T-cell (primary cell): Measurements from ENCODE around the gene CNTF. TPM values are rescaled to one million over a fixed set of nuclear protein-coding genes. Genes with fewer than 3 reads are reported as not detected.
"Not testable (repeated sequence)": the region's sequence is repeated elsewhere in the genome, so short reads cannot be mapped to it uniquely, and the experiment has no call there.

Experiments used
- ATAC-seq, 4 experiments: fragments of 200-7000 bp in 3 of 4; fragments of 150-1000 bp in 1 of 4; cut with Tn5 transposase; replicated peaks in 1 of 4; 1 replicate in 3 of 4; 2 replicates in 1 of 4; pipeline ENCODE4 v1.10.0; 2021; ENCODE audit warnings: moderate library complexity in 3 of 4, mild to moderate bottlenecking in 2 of 4, moderate number of reproducible peaks in 1 of 4
- CTCF ChIA-PET, 2 donors: fragments of 300-600 bp; sonication (Branson Sonifier 250); formaldehyde crosslinking; loops; one replicate each; lab custom pipeline; 2022; ENCODE audit warnings: antibody characterized with exemption in 2 of 2; lab: Charles Lee
- POLR2A ChIA-PET, 2 donors: fragments of 300-600 bp; sonication (Branson Sonifier 250); formaldehyde crosslinking; loops; one replicate each; lab custom pipeline; 2022; ENCODE audit warnings: antibody characterized with exemption in 2 of 2; lab: Charles Lee
- DNase-seq, 35 experiments: peaks; one replicate each; pipeline versions ENCODE4 v3.0.0 to v3.0.0-alpha.2; 2013 to 2023
- H3K27ac ChIP-seq: one replicate; pipeline ENCODE4 v1.5.1; 2013; ENCODE audit warnings: low read length
- H3K27me3 ChIP-seq, 2 experiments: replicated peaks in 1 of 2; 1 replicate in 1 of 2; 2 replicates in 1 of 2; pipeline versions ENCODE4 v1.6.1 to v1.7.0; 2013; ENCODE audit warnings: low read length in 1 of 2, mixed read lengths in 1 of 2; ENCODE audit not compliant: control insufficient read depth in 2 of 2, insufficient read depth in 2 of 2; ENCODE audit errors: extremely low read depth in 1 of 2
- H3K36me3 ChIP-seq, 2 donors: 1 replicate in 1 of 2; 2 replicates in 1 of 2; pipeline versions ENCODE4 v1.6.1 to v1.7.0; 2013; ENCODE audit warnings: low read length in 1 of 2; ENCODE audit not compliant: control insufficient read depth in 2 of 2, insufficient read depth in 1 of 2; ENCODE audit errors: extremely low read depth in 1 of 2
- H3K4me1 ChIP-seq, 2 experiments: 1 replicate in 1 of 2; 2 replicates in 1 of 2; pipeline versions ENCODE4 v1.6.1 to v1.7.0; 2013; ENCODE audit warnings: low read length in 2 of 2, mixed read lengths in 1 of 2; ENCODE audit not compliant: insufficient read depth in 2 of 2, control insufficient read depth in 1 of 2; ENCODE audit errors: extremely low read depth in 1 of 2
- H3K4me3 ChIP-seq, 2 donors: 1 replicate in 1 of 2; 2 replicates in 1 of 2; pipeline versions ENCODE4 v1.5.1 to v1.7.0; 2013; ENCODE audit warnings: mild to moderate bottlenecking in 2 of 2, low read length in 1 of 2, moderate library complexity in 1 of 2; ENCODE audit not compliant: control insufficient read depth in 1 of 2; ENCODE audit errors: extremely low read depth in 1 of 2
- H3K9me3 ChIP-seq: 2 replicates; pipeline ENCODE4 v1.7.0; 2013
- H3K27ac Mint-ChIP-seq, 2 donors: one replicate each; pipeline ENCODE4 v1.8.0; 2020 to 2021; ENCODE audit warnings: mild to moderate bottlenecking in 2 of 2, mixed read lengths in 2 of 2
- H3K27me3 Mint-ChIP-seq, 2 donors: one replicate each; pipeline ENCODE4 v1.8.0; 2021 to 2022; ENCODE audit warnings: mixed read lengths in 2 of 2
- H3K36me3 Mint-ChIP-seq: one replicate; pipeline ENCODE4 v1.8.0; 2021; ENCODE audit warnings: mixed read lengths
- H3K4me1 Mint-ChIP-seq, 3 donors: one replicate each; pipeline ENCODE4 v1.8.0; 2020 to 2022; ENCODE audit warnings: mixed read lengths in 3 of 3, mild to moderate bottlenecking in 1 of 3
- H3K4me3 Mint-ChIP-seq, 3 donors: one replicate each; pipeline ENCODE4 v1.8.0; 2020 to 2022; ENCODE audit warnings: mild to moderate bottlenecking in 3 of 3, mixed read lengths in 3 of 3, moderate library complexity in 3 of 3
- H3K9me3 Mint-ChIP-seq, 3 donors: one replicate each; pipeline ENCODE4 v1.8.0; 2020 to 2022; ENCODE audit warnings: mixed read lengths in 3 of 3
- WGBS: methylation state at CpG from one replicate; pipeline ENCODE4 v1.1.5; 2013; ENCODE audit warnings: missing lambda C conversion rate; ENCODE audit not compliant: insufficient coverage; 5-methylcytosine and 5-hydroxymethylcytosine counted together
- total RNA-seq, 35 experiments: library from RNA in 6 of 35; stranded (reverse) in 6 of 35; fragments of 120-200 nt in 1 of 35; gene quantifications; one replicate each; pipeline versions ENCODE4 v1.2.1 to v1.2.4 and lab custom pipeline; 2013 to 2026

Gene CNTF, protein sequence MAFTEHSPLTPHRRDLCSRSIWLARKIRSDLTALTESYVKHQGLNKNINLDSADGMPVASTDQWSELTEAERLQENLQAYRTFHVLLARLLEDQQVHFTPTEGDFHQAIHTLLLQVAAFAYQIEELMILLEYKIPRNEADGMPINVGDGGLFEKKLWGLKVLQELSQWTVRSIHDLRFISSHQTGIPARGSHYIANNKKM
- 1 to 10 TPM; 2.4 to 4.3 (median 2.9) TPM for total RNA-seq
- 2.2 TPM for total RNA-seq (2013)
- total RNA-seq (lab: John Stamatoyannopoulos, UW): 0.61 to 4.0 (median 2.1) reads per million in 29 experiments

DNA sequence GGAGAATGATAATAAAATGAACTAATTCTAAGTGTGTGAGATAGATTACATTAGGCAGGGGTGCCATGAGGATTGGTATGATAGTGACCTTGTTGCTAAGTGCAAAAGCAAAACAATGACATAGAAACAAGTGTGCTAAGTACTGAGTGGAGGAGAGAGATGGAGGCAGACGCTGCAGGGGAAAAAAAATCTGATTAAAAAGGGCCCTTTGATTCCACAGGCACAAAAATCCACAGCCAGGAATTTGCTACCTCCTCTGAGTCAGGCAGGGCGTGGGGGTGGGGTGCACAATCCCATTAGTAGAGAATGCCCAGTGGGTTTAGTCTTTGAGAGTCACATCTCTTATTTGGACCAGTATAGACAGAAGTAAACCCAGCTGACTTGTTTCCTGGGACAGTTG is at the start of gene CNTF:
CNTF (plus strand) TSS at position 322 of the 400 bp plus-strand sequence. CDS start 88 bp downstream, outside the sequence.
- ATAC-seq: no peak
- peaks cover 0 to 6% of the 10 kb centered on the region in 2 experiments for H3K4me1 ChIP-seq
- no peak for DNase-seq
- peak within 1 kb of the TSS; percentile 51 to 63 for H3K27ac Mint-ChIP-seq
- no peak within 1 kb of the TSS for H3K4me3 ChIP-seq
- no peaks in the 10 kb centered on the region for H3K27me3 Mint-ChIP-seq
- no peaks in the 10 kb centered on the region for H3K9me3 Mint-ChIP-seq
- no peak within 1 kb of the TSS for H3K4me3 Mint-ChIP-seq
- H3K4me1 Mint-ChIP-seq: peaks cover 11 to 22% (median 17%) of the 10 kb centered on the region in 3 donors
- H3K36me3 Mint-ChIP-seq: peaks cover 58% of the 10 kb centered on the region
- no peak within 1 kb of the TSS for H3K27ac ChIP-seq
- H3K36me3 ChIP-seq: peaks cover 6 to 70% of the 10 kb centered on the region in 2 donors
- 90% methylated on average over 2 of the region's 2 CpGs for WGBS
- ChIA-PET POLR2A (interaction anchor here in 1 of 2 donors (0.6 kb wide), 1 partner anchor 50 kb away, joined by 9 read pairs; no protein-coding TSS in a partner anchor), CTCF (interaction anchor here in 1 of 2 donors (2.3 kb wide), 1 partner anchor 54 kb away, joined by 8 read pairs; no protein-coding TSS in a partner anchor)
- no peaks in the 10 kb centered on the region for H3K27me3 ChIP-seq
- no peaks in the 10 kb centered on the region for H3K9me3 ChIP-seq

DNA sequence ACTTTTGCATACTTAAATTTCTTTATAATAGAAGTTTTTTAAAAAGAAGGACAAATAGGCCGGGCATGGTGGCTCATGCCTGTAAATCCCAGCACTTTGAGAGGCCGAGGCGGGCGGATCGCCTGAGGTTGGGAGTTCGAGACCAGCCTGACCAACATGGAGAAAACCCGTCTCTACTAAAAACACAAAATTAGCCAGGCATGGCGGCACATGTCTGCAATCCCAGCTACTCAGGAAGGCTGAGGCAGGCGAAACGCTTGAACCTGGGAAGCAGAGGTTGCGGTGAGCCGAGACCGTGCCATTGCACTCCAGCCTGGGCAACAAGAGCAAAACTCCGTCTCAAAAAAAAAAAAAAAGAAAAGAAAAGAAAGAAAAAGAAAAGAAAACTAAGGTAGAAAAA is 49.6 kb upstream of the CNTF start:
- H3K4me3 ChIP-seq: peak overlapping the region; percentile 46 to 68
- H3K4me3 Mint-ChIP-seq: peak overlapping the region; percentile 92 to 93 (median 92)
- H3K9me3 ChIP-seq, H3K9me3 Mint-ChIP-seq, ATAC-seq, DNase-seq, H3K27me3 Mint-ChIP-seq, H3K27me3 ChIP-seq: not testable (repeated sequence)
- no CpG with 5 or more reads among the region's 14 CpGs for WGBS
- peaks cover 0 to 31% of the 10 kb centered on the region in 2 donors for H3K36me3 ChIP-seq
- peak overlapping the region; percentile 99 for H3K27ac ChIP-seq
- ChIA-PET CTCF (interaction anchor here in 1 of 2 donors (0.7 to 1.3 kb wide), 6 partner anchors 9 to 1036 kb away, joined by 3 to 4 read pairs (median 4); partner anchors contain the start of gene SMTNL1), POLR2A (interaction anchor here (0.6 to 1.0 kb wide), 8 partner anchors 8 to 901 kb away, joined by 3 to 9 read pairs (median 3); partner anchors contain the start of gene CNTF (in 1 of the 2))
- H3K4me1 ChIP-seq: peaks cover 36 to 54% of the 10 kb centered on the region in 2 experiments
- peak overlapping the region; percentile 96 to 100 for H3K27ac Mint-ChIP-seq
- peaks cover 36% of the 10 kb centered on the region for H3K36me3 Mint-ChIP-seq
- H3K4me1 Mint-ChIP-seq: peaks cover 72 to 80% (median 79%) of the 10 kb centered on the region in 3 donors

DNA sequence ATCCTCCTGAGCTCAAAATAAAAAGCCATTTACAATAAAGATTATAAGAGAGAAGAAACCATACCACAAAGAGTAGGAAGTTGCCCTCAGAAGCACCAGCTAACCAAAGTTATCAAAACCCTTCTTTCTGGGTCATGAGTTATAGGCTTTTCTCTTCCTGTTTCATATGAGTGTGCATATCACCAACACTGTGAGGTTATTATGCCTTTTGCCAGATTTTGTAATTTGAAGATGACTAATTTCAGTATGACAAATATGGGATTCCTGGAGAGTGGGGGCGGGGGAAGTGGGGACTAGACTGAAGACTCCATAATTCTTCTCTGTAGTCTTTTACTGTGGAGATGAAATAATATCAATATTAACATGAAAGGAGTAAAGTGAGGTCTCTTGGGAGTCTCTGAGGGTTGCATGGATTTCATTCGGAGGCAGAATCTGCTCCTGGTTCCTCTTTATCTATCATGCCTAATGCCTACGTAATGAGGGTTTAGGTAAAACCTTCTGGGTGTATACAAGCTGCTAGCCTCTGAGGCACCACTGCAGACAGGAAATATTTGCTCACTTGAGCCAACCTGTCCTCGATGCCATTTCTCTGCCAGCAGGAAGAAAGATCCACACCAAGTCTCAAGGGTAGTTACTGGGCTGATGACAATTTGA is 48.9 kb upstream of the CNTF start:
- ATAC-seq (peak; percentile 16 to 38 (median 28)), DNase-seq (peak in 18 of 35 experiments; percentile 5 to 72 (median 26))
- peaks cover 30% of the 10 kb centered on the region for H3K36me3 Mint-ChIP-seq
- peaks cover 65 to 75% (median 72%) of the 10 kb centered on the region in 3 donors for H3K4me1 Mint-ChIP-seq
- no peaks in the 10 kb centered on the region for H3K27me3 ChIP-seq
- CTCF ChIA-PET: interaction anchor here in 1 of 2 donors (0.7 to 1.3 kb wide), 6 partner anchors 10 to 1036 kb away, joined by 3 to 4 read pairs (median 4); partner anchors contain the start of gene SMTNL1
- POLR2A ChIA-PET: interaction anchor here (0.6 to 1.0 kb wide), 7 partner anchors 9 to 901 kb away, joined by 3 to 5 read pairs (median 3); no protein-coding TSS in a partner anchor
- peaks cover 31 to 50% of the 10 kb centered on the region in 2 experiments for H3K4me1 ChIP-seq
- no peaks in the 10 kb centered on the region for H3K27me3 Mint-ChIP-seq
- no peaks in the 10 kb centered on the region for H3K9me3 Mint-ChIP-seq
- H3K4me3 Mint-ChIP-seq: peak overlapping the region; percentile 92 to 93 (median 92)
- WGBS: 0% methylated on average over 1 of the region's 4 CpGs
- peak overlapping the region; percentile 96 to 100 for H3K27ac Mint-ChIP-seq
- H3K4me3 ChIP-seq: peak overlapping the region; percentile 56 to 68
- no peaks in the 10 kb centered on the region for H3K9me3 ChIP-seq
- H3K27ac ChIP-seq: peak overlapping the region; percentile 99
- H3K36me3 ChIP-seq: peaks cover 0 to 26% of the 10 kb centered on the region in 2 donors

DNA sequence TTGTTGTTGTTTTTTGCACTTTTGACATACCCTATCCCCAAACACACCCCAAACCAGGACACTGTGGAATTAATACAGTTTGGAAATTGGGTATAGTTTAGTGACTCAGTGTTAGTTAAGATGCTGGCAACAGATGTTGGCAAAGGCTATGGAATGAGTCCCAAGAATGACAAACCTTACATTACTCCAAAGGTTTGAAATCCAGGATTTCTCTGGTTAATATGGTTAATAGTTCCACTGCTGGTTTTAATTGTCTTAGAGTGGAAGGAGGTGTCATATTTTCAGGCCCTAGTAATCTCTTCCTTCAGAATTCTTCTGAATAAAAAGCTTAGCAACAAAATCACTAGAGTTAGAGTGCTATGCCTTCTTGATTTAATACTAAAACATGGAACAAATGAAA is 47.6 kb upstream of the CNTF start:
- ATAC-seq (no peak), DNase-seq (no peak)
- Mint-ChIP-seq H3K36me3 (peaks cover 21% of the 10 kb centered on the region), H3K27ac (peak overlapping the region; percentile 96 to 100), H3K27me3 (no peaks in the 10 kb centered on the region), H3K9me3 (no peaks in the 10 kb centered on the region), H3K4me3 (peak overlapping the region; percentile 92 to 93 (median 92)), H3K4me1 (peaks cover 58 to 71% (median 65%) of the 10 kb centered on the region in 3 donors)
- H3K4me1 ChIP-seq: peaks cover 28 to 45% of the 10 kb centered on the region in 2 experiments
- CTCF ChIA-PET: no interaction called here
- POLR2A ChIA-PET: no interaction called here
- H3K27ac ChIP-seq: peak overlapping the region; percentile 99
- H3K4me3 ChIP-seq: peak overlapping the region; percentile 68 to 88
- H3K9me3 ChIP-seq: no peaks in the 10 kb centered on the region
- no peaks in the 10 kb centered on the region for H3K27me3 ChIP-seq
- peaks cover 0 to 13% of the 10 kb centered on the region in 2 donors for H3K36me3 ChIP-seq

DNA sequence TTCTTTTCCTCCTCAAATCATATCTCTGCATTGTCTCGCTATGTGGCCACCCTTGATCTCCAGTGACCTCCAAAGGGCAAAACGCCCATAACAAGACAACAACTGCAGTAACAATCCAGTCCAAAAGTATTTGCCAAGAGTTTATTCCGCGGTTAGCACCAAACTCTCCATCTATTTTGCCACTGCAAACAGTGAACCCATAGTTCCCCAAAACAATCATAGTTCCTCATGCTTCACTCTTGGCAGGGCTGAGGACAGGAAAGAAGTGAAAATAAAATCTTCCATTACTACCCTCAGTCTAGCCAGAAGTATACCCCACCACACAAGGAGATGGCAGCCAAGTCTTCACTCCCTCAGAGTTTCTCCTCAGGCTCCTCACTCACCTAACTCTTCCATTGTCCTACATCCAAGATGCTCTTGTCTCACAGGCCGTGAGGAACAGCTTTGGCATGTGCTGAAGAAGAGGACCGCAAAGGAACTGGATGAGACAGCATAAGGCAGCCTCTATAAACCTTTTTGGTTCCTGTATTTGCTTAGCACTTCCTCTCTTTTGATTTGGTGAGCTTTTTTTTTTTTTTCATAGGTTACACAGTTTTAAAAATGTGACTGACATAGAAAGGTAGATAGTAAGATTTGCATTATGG is 47.0 kb upstream of the CNTF start, which contains the start of gene LPXN:
LPXN (minus strand) TSS at position 480 of the 644 bp plus-strand sequence; CDS start at position 396, 84 bp downstream.
- ChIA-PET POLR2A (interaction anchor here (0.6 to 3.4 kb wide), 11 partner anchors 8 to 53 kb away, joined by 3 to 35 read pairs (median 4); no protein-coding TSS in a partner anchor), CTCF (interaction anchor here (0.6 to 6.3 kb wide), 12 partner anchors 8 to 1008 kb away, joined by 3 to 108 read pairs (median 4); partner anchors contain the start of gene UBE2L6 (in 1 of the 2))
- Mint-ChIP-seq H3K36me3 (peaks cover 15% of the 10 kb centered on the region), H3K27ac (peak within 1 kb of the TSS; percentile 96 to 100), H3K4me1 (peaks cover 59 to 71% (median 66%) of the 10 kb centered on the region in 3 donors), H3K4me3 (peak within 1 kb of the TSS; percentile 93 to 99 (median 94)), H3K27me3 (no peaks in the 10 kb centered on the region), H3K9me3 (no peaks in the 10 kb centered on the region)
- H3K27me3 ChIP-seq: no peaks in the 10 kb centered on the region
- WGBS: 0% methylated on average over 6 of the region's 6 CpGs
- no peaks in the 10 kb centered on the region for H3K9me3 ChIP-seq
- ATAC-seq (no peak), DNase-seq (peak in 33 of 35 experiments; percentile 12 to 79 (median 38))
- peaks cover 0 to 6% of the 10 kb centered on the region in 2 donors for H3K36me3 ChIP-seq
- H3K4me3 ChIP-seq: peak within 1 kb of the TSS; percentile 68 to 88
- peak within 1 kb of the TSS; percentile 99 for H3K27ac ChIP-seq
- peaks cover 28 to 50% of the 10 kb centered on the region in 2 experiments for H3K4me1 ChIP-seq
